Measurements from ENCODE around the gene FAM50A.
A peak's percentile ranks its signal among the peaks of the same experiment; 100 is the strongest.
"Not testable (repeated sequence)": the region's sequence is repeated elsewhere in the genome, so short reads cannot be mapped to it uniquely, and the experiment has no call there.

FAM50A gene, protein sequence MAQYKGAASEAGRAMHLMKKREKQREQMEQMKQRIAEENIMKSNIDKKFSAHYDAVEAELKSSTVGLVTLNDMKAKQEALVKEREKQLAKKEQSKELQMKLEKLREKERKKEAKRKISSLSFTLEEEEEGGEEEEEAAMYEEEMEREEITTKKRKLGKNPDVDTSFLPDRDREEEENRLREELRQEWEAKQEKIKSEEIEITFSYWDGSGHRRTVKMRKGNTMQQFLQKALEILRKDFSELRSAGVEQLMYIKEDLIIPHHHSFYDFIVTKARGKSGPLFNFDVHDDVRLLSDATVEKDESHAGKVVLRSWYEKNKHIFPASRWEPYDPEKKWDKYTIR

DNA sequence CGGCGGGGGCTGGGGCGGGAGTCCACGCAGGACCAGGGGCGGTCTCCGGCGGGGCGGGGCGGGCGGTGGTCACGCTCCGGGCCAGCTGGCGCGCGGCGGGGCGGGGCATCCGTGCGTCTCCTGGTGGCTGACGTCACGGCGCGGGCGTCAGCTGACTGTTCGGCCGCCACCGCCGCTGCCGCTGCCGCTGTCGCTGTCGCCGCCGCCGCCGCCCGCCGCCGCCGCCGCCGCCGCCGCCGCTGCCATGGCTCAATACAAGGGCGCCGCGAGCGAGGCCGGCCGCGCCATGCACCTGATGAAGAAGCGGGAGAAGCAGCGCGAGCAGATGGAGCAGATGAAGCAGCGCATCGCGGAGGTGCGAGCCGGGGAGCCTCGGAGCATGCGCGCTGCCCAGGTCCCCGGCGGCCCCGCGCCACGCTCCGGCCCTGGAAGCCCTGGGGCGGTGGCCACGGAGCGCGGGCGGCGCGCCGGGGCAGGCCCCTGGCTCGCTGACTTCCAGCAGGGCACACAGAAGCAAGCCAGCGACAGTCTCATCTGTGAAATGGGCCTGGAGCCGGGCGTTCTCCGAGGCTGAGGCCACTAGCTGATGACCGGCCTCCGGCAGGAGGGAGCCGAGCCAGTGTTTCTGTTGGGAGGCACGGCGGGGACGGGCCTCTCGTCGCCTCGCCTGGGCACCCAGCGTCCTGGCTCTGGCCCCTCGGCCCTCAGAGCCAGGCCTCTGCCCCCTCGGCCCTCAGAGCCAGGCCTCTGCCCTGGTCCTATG is at the start of gene FAM50A:
FAM50A (plus strand) TSS at position 150 of the 763 bp plus-strand sequence; CDS start at position 245, 95 bp downstream.
- H3K4me3 ChIP-seq (ENCODE audit: low read depth, low read length), result peak within 1 kb of the TSS; percentile 62
- no peak for DNase-seq (ENCODE audit: low read depth)

DNA sequence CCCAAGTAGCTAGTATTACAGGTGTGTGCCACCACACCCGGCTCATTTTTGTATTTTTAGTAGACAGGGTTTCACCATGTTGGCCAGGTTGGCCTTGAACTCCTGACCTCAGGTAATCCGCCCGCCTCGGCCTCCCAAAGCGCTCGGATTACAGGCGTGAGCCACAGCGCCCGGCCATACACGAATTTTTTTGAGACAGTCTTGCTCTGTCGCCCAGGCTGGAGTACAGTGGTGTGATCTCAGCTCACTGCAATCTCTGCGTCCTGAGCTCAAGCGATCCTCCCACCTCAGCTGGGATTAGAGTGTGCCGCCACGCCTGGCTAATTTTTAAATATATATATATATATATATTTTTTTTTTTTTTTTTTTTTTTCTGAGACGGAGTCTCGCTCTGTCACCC is 47.6 kb upstream of the FAM50A start:
- H3K4me3 ChIP-seq (ENCODE audit: low read depth, low read length); DNase-seq (ENCODE audit: low read depth): not testable (repeated sequence)

DNA sequence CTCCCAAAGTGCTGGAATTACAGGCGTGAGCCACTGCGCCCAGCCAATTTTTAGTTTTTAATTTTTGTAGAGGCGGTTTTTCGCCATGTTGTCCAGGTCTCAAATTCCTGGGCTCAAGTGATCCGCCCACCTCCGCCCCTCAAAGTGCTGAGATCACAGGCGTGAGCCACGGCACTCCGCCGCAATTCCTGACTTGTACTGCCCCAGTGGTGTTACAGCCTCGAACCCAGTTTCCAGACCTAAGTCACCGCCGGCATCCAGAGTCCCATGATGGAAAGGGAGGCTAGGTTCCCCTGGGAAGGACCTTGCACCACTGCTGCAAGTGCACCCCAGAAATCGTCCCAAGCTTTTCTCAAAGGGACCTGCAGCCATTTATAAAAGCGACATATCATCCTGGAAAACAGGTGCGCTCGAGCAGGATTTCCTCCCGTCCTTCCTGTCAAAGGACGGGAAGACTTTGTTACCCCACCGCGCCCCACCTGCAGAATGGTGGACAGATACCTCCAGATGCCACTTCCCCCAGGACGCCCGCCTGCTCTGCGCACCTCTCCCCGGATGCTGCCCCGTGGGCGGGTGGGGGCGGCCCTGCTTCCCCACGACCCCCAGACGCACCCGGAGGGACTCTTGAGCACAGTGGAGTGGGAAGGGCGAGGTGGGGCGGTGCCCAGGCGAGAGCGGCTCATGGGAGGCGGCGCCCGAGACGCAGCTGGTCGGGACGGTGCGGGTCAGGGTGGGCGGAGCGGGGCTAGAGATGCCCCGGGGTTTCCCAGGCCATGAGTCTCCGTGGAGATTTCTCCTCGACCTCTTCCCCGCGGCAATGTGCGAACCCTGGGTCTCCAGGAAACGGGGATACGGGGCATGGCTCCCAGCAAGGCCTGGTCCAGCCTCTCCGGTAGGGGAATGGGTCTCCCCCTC is 46.7 kb upstream of the FAM50A start:
- DNase-seq (ENCODE audit: low read depth), result no peak
- peak overlapping the region; percentile 70 for H3K4me3 ChIP-seq (ENCODE audit: low read depth, low read length)

DNA sequence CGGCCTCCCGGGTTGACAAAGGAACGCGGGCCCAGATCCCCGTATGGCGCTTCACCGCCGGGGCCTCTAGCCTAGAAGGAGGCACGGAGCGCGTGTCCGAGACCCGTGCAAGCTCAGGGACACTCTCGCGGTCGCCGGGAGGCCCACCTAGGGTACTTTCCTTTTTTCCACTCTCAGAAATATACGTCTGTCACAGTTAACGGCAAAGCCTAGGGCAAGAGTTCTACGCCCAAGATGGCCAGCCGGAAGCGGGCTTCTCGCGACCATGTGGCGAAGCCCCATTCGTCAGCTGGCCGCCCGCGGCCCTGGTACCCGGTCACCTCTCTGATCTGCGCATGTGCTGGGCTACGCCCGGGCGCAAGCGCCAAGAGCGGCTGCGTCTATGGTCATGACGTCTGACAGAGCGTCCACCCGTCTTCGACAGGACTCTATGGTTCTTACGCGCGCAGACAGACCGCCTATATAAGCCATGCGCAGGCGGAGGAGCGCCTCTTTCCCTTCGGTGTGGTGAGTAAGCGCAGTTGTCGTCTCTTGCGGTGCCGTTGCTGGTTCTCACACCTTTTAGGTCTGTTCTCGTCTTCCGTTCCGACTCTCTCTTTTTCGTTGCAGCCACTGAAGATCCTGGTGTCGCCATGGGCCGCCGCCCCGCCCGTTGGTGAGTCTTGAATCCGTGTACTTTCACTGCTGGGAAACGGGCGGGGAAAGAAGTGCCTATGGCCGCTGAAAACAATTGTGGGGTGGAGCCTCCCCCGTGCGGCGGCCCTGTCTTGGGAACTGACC is 45.9 kb upstream of the FAM50A start, which contains the start of gene RPL10:
RPL10 (plus strand) TSS at position 490 of the 780 bp plus-strand sequence; CDS start at position 633, 143 bp downstream.
- DNase-seq (ENCODE audit: low read depth), result peak; percentile 90
- H3K4me3 ChIP-seq (ENCODE audit: low read depth, low read length), result peak within 1 kb of the TSS; percentile 70

DNA sequence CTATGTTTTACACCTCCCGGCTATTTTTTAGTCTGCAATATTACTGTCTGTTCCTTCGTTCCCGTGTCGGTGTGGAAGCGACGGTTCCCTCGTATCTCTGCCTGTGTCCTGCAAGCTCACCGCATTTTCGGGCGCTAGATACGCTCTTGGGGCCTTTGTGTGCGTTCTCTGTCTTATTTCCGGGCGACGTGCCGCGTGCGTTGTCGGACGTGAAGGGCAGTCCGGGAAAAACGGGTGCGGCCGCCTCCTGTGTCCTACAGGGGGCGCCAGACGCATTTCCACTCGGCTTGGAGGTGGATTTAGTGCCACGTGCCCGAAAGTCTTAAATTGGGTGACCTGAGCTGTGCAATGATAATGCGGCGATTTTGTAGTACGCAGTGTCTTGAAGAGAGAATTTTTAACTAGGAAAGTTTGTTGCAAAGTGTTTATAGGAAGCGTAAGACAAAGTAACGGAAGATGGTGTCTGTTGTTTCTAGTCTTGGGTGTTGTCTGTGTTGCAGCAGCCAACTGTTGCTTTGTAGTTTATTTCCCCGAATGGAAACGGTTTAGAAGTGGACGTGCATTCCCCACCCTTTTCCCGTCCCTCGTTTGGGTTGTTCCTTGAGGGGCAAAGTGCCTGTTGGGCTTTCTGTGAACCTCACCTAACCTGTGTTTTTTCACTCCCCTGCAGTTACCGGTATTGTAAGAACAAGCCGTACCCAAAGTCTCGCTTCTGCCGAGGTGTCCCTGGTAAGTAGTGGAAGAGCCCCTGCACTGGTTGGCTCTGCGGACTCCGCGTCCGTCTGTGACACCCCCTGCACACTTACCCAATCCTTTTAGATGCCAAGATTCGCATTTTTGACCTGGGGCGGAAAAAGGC is 45.0 kb upstream of the FAM50A start:
- DNase-seq (ENCODE audit: low read depth), result no peak
- peak overlapping the region; percentile 70 for H3K4me3 ChIP-seq (ENCODE audit: low read depth, low read length)

DNA sequence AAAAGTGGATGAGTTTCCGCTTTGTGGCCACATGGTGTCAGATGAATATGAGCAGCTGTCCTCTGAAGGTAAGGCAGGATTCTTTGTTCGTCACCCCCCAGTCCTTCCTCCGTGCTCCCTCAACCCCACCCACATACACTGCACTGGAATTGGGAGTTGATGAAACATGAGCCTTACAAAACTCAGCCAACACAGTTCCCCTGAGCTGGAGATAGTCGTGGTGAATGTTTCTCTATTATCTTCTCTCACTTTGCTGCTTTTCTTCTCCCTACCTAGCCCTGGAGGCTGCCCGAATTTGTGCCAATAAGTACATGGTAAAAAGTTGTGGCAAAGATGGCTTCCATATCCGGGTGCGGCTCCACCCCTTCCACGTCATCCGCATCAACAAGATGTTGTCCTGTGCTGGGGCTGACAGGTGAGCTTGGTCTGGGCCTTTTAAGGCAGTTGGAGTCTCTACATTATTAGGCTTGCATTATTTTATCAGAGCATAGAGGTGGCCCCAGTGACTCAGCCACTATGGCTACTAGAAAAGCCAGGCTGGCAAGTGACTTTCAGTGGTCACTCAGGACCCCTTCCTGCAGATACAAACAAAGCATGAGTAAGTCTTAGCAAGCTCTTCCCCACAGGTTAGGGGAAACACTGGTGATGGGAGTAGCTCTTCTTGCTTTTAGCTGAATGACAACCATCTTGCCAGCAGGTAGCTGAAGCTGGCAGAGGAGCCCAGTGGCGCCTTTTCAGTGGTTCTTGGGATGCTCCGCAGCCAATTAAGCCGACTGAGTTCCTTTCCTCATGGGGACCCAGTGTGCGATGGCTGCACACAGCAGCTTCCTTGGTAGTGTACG is 44.2 kb upstream of the FAM50A start:
- DNase-seq (ENCODE audit: low read depth), result no peak
- peak overlapping the region; percentile 70 for H3K4me3 ChIP-seq (ENCODE audit: low read depth, low read length)

DNA sequence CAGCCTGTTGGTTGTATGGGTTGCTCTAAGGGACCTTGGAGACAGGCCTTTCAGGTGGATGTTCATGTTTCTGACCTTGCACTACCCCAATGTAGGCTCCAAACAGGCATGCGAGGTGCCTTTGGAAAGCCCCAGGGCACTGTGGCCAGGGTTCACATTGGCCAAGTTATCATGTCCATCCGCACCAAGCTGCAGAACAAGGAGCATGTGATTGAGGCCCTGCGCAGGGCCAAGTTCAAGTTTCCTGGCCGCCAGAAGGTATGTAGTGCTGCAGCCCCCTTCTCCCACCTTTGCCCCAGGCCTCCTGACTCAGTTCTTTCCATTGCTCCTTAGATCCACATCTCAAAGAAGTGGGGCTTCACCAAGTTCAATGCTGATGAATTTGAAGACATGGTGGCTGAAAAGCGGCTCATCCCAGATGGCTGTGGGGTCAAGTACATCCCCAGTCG is 43.5 kb upstream of the FAM50A start:
- not testable (repeated sequence) for DNase-seq (ENCODE audit: low read depth)
- peak overlapping the region; percentile 70 for H3K4me3 ChIP-seq (ENCODE audit: low read depth, low read length)

DNA sequence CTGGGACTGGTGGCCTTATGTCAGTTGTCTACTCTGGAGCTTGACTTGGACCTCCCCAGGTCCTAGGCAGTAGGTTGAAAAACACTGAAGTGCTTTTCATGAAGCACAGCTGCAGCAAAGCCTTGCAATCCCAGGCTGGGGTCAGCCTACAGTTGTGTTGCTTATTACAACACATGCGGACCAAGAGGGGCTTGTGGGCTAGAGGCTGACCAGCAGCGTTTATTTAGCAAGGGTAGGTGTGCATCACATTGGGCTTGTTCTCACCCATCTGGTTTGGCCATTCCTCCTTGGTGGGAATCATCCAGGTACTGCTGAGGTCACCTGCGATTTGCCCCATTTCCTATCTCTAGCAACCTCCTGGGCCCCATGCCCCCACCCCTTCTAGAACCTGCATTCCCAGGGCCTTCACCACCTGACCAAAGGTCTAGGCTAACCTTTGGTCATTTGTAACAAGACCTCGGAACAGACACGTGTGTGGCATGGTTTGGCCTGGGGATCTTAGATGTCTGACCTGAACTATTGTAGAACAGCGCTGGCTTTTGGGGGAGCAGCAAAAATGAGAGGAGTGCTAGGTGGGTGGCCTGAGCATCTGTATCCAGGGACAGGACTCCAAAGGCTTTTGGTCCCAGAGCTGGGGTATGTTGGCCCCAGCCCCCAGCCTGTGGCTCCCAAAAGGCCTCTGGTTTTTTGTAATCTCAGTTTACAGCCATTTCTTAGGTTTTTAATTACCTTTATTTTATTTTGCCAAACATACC is 42.7 kb upstream of the FAM50A start:
- no peak for DNase-seq (ENCODE audit: low read depth)
- H3K4me3 ChIP-seq (ENCODE audit: low read depth, low read length), result no peak overlapping the region

DNA sequence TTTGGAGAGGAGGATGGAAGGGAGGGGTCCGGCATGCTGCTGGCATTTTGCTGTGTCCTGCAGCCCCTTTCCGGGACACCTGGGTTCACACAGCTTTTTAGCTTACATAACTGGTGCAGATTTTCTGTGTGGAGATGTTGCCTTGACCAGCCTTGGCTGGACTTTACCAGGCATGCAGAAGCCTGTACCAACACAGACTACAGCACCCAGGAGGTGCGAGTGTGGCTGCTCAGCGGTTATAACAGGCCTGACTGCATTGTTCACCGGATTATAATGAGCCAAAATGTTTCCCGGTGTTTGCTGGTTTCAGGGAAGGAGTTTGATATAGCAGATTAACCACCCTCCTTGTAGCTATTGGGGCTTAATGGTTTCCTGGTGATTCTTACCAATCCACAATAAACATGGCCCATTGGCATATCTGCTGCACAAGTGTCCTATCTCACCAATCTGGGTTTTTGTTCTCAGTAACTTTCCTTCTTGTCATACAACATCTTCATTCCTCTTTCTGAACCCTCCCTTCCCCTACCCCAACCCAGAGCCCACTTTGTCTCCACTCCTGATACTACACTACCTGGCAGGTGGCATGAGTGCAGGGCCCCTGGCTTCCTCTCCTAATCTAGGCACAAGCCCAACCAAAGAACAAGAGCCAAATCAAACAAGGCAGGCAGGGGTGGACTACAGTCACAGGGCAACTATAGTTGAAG is 41.9 kb upstream of the FAM50A start:
- DNase-seq (ENCODE audit: low read depth), result no peak
- no peak overlapping the region for H3K4me3 ChIP-seq (ENCODE audit: low read depth, low read length)

DNA sequence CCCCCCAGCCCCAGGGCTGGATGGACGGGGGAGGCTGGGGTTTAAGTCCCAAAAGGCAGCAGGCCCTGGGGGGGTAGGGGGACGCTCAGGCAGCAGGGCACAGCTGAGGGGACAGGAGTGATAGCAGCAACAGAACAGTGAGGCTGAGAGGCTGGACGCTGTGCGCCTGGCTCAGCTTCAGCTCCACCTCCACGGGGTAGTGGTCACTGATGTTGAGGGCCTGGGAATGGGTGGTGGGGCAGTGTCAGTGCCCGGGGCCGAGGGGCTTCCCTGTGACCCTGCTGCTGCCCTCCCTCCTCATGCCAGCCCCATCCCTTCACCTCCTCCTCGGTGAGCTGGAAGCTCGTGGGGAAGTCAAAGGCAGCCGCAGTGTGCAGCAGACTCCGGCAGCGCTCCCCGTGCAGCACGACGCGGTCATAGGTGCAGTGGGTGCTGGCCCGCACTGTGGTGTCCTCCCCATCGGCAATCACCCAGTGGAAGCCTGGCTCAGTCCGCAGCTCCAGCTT is 41.3 kb upstream of the FAM50A start:
- H3K4me3 ChIP-seq (ENCODE audit: low read depth, low read length), result no peak overlapping the region
- DNase-seq (ENCODE audit: low read depth), result no peak

DNA sequence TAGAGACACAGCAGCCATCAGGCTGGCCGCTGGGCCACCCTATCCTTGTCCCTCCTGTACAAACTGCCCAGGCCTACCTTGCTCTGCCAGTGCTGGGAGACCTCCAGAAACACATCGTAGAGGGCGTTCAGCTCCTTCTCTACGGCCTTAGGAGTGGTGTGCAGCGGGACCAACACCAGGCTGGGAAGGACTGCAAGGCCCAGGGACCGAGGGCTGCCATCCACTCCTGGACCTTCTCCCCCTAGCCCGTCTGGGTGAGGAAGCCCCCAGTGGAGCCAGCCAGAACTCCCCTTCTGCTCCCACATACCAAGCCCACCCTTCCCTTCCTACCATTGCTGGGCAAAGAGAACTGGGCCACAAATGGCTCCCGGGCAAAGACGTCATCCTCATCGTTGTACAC is 40.7 kb upstream of the FAM50A start:
- no peak for DNase-seq (ENCODE audit: low read depth)
- no peak overlapping the region for H3K4me3 ChIP-seq (ENCODE audit: low read depth, low read length)

DNA sequence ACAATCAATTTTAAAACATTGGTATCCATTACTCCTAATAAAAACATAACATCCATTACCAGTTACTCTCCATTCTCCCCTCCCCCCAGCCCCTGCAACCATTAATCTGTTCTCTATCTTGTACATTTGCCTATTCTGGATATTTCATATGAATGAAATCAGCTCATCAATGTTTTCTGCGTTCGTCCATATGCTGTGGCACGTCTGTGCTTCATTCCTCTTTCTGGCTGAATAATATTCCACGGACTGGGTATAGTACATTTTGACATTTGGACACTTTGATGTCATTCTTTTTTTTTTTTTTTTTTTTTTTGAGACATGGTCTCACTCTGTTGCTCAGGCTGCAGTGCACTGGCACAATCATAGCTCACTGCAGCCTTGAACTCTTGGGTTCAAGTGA is 40.1 kb upstream of the FAM50A start:
- no peak for DNase-seq (ENCODE audit: low read depth)
- H3K4me3 ChIP-seq (ENCODE audit: low read depth, low read length), result no peak overlapping the region

DNA sequence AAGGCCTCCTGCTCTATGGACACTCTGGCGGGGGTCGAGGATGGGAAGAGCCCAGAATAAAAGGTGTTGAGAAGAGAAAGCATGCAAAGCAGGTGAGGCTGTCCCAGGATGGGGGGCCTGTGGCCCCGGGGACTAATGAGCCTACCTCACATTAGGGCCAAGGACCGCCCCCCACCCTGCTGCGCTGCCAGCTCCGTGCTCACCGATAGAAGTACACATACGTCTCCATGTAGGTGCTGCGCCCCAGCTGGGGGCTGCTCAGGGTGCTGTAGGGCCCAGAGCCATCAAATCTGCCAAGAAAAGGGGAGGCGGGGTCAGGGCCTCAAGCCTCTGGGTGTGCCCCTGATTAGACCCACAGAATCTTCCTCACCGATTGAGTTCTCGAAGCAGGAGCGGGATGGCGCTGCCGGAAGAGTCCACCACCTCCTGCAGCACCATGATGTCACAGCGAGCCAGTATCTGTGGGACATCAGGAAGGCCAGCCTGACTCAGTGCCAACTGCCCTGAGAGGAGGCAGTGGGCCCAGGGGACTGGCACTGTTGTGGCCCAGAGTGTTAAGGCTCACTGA is 39.2 kb upstream of the FAM50A start:
- no peak for DNase-seq (ENCODE audit: low read depth)
- no peak overlapping the region for H3K4me3 ChIP-seq (ENCODE audit: low read depth, low read length)

DNA sequence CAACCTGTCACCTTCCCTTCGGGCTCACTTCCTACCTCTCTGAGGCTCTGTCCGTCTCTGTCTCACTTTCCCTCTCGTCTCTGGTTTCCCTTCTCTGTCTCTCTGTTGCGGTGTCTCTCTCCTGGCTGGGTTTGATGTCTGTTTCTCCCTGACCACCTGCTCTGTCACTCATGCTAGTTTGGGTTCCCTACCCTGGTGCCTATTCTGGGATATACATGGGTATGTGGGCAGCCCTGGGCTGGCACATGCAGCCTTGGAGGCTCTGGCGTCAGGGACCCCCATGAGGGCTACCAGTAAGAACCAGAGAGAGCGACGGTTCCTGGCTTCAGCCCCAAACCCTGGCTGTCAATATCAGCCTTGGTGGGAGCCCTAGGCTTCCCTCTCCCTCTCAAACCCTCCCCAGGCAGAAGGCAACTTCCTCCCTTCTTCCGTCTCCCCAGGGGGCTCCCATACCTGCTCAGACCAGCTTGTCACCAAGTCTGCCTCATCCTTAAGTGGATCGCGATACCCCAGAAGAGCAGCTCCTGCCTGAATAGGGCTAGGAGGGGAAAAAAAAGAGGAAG is 35.2 kb upstream of the FAM50A start:
- DNase-seq (ENCODE audit: low read depth), result no peak

DNA sequence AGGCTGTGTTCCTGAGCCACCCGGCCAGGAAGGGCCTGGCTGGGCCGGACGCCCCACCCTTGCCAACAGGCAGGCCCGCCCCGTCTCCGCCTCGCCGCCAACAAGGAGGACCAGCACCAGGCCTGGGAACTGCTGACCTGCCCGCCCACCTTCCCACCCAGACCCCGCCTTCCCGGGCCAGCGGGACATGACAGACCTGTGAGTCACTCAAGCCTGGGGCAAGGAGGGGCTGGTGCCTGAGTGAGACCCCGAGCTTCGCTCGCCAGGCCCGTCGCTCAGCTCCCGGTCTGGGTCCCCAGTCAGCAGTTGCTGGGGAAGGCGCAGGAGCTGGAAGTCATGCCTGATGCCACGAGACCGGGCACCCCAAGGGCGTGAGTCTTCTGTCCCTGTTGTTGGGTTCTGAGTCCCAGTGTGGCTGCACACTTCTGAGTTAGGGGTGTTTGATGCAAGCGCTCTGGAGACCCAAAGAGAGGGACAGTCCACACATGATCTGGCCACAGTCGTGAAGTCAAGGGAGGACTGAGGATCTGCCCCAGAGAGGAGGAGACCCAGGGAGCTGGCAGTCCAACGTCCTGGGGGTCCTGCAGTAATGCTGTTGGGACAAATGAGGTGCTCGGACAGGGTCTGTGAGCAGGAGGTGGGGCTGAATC is 34.6 kb upstream of the FAM50A start, which contains the start of gene DNASE1L1:
DNASE1L1 (minus strand) TSS at position 33 of the 650 bp plus-strand sequence. CDS start 3,686 bp downstream, outside the sequence.
- DNase-seq (ENCODE audit: low read depth), result peak; percentile 71
- H3K4me3 ChIP-seq (ENCODE audit: low read depth, low read length), result peak within 1 kb of the TSS; percentile 56

More for the DNA sequence above, 35.2 kb upstream of the FAM50A start:
- H3K4me3 ChIP-seq (ENCODE audit: low read depth, low read length), result peak overlapping the region; percentile 56
